Measurements from ENCODE around the gene FGGY.
"Not testable (repeated sequence)": the region's sequence is repeated elsewhere in the genome, so short reads cannot be mapped to it uniquely, and the experiment has no call there.

Gene FGGY

DNA sequence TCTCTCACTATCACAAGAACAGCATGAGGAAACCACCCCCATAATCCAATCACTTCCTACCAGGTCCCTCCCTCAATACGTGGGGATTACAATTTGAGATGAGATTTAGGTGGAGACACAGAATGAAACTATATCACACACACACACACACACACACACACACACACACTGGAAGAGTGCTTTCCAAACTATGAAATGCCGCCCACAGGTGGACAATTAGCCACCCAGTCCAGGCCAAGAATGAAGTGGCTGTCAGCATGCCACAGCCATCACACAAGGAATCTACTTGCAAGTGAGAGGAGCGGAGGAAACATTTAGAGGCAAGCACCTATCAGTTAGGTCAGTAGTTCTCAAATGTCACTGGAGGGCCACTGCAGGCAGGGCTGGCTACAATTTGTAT lies 412.4 kb downstream of the FGGY start:
- no peak overlapping the region for H3K4me3 ChIP-seq (ENCODE audit: insufficient read depth, low read length, poor library complexity, severe bottlenecking)
- no peaks in the 10 kb centered on the region for H3K79me2 ChIP-seq (ENCODE audit: insufficient read depth, low read length)
- no peaks in the 10 kb centered on the region for H3K27me3 ChIP-seq (ENCODE audit: low read length)
- H3K9me3 ChIP-seq (ENCODE audit: insufficient read depth, low read length): no peaks in the 10 kb centered on the region
- no peak overlapping the region for H3K9ac ChIP-seq (ENCODE audit: low read length)
- no peak overlapping the region for H3K27ac ChIP-seq (ENCODE audit: low read depth, low read length)
- H3K4me2 ChIP-seq (ENCODE audit: low read depth, low read length, poor library complexity, severe bottlenecking): no peak overlapping the region
- H3K36me3 ChIP-seq (ENCODE audit: low read length): no peaks in the 10 kb centered on the region
- no peaks in the 10 kb centered on the region for H3F3A ChIP-seq (ENCODE audit: insufficient read depth)
- H3K9me2 ChIP-seq (replicated peaks; ENCODE audit: insufficient read depth, low read length): no peaks in the 10 kb centered on the region
- H2AFZ ChIP-seq (ENCODE audit: low read depth, low read length, severe bottlenecking): no peak overlapping the region
- TF ChIP-seq EZH2phosphoT487 (conservative IDR thresholded peaks at IDR 0.05; ENCODE audit: low read length): no peak
- TF ChIP-seq, protein P1, sequence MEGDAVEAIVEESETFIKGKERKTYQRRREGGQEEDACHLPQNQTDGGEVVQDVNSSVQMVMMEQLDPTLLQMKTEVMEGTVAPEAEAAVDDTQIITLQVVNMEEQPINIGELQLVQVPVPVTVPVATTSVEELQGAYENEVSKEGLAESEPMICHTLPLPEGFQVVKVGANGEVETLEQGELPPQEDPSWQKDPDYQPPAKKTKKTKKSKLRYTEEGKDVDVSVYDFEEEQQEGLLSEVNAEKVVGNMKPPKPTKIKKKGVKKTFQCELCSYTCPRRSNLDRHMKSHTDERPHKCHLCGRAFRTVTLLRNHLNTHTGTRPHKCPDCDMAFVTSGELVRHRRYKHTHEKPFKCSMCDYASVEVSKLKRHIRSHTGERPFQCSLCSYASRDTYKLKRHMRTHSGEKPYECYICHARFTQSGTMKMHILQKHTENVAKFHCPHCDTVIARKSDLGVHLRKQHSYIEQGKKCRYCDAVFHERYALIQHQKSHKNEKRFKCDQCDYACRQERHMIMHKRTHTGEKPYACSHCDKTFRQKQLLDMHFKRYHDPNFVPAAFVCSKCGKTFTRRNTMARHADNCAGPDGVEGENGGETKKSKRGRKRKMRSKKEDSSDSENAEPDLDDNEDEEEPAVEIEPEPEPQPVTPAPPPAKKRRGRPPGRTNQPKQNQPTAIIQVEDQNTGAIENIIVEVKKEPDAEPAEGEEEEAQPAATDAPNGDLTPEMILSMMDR (IDR thresholded peaks at IDR 0.05; ENCODE audit: insufficient read depth, low read length, poor library complexity, severe bottlenecking): no peak
- no peaks in the 10 kb centered on the region for H4K20me1 ChIP-seq (ENCODE audit: low read depth, low read length)

DNA sequence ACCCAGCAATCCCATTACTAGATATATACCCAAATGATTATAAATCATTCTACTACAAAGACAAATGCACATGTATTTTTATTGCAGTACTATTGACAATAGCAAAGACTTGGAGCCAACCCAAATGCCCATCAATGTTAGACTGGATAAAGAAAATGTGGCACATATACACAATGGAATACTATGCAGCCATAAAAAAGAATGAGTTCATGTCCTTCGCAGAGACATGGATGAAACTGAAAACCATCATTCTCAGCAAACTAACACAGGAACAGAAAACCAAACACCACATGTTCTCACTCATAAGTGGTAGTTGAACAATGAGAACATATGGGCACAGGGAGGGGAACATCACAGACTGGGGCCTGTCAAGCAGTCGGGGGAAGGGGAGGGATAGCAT lies 414.0 kb downstream of the FGGY start:
- H3K27me3 ChIP-seq (ENCODE audit: low read length); H3K79me2 ChIP-seq (ENCODE audit: insufficient read depth, low read length); H3K9me3 ChIP-seq (ENCODE audit: insufficient read depth, low read length); H3K4me2 ChIP-seq (ENCODE audit: low read depth, low read length, poor library complexity, severe bottlenecking); H3F3A ChIP-seq (ENCODE audit: insufficient read depth); H3K9me2 ChIP-seq (replicated peaks; ENCODE audit: insufficient read depth, low read length); H3K27ac ChIP-seq (ENCODE audit: low read depth, low read length); H3K9ac ChIP-seq (ENCODE audit: low read length); H2AFZ ChIP-seq (ENCODE audit: low read depth, low read length, severe bottlenecking); H4K20me1 ChIP-seq (ENCODE audit: low read depth, low read length); H3K36me3 ChIP-seq (ENCODE audit: low read length); H3K4me3 ChIP-seq (ENCODE audit: insufficient read depth, low read length, poor library complexity, severe bottlenecking): not testable (repeated sequence)

DNA sequence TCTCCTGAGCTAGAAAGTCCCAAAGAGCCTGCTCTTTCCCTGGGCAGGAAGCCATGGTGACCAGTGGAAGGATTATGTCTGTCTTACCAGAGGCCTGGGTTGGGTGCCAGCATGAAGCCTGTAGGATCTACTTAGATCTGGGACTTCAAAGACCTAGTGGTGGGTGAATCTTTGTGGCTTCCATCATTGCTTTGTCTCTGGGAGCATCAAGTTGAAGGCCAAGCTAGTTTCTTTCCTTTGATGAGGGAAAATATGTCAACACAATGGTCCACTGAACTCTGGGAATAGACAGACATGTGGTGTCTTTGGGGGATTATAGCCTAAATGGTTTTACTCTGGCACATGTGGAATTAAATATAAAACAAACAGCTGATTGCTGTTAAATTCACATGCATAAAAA lies 417.3 kb downstream of the FGGY start:
- Histone ChIP-seq H3K9me3 (ENCODE audit: insufficient read depth, low read length) (no peaks in the 10 kb centered on the region), H3F3A (ENCODE audit: insufficient read depth) (no peaks in the 10 kb centered on the region), H3K36me3 (ENCODE audit: low read length) (no peaks in the 10 kb centered on the region), H3K27ac (ENCODE audit: low read depth, low read length) (no peak overlapping the region), H4K20me1 (ENCODE audit: low read depth, low read length) (no peaks in the 10 kb centered on the region), H3K9me2 (replicated peaks; ENCODE audit: insufficient read depth, low read length) (no peaks in the 10 kb centered on the region), H3K4me2 (ENCODE audit: low read depth, low read length, poor library complexity, severe bottlenecking) (no peak overlapping the region), H3K79me2 (ENCODE audit: insufficient read depth, low read length) (no peaks in the 10 kb centered on the region), H3K4me3 (ENCODE audit: insufficient read depth, low read length, poor library complexity, severe bottlenecking) (no peak overlapping the region), H3K9ac (ENCODE audit: low read length) (no peak overlapping the region), H2AFZ (ENCODE audit: low read depth, low read length, severe bottlenecking) (no peak overlapping the region), H3K27me3 (ENCODE audit: low read length) (no peaks in the 10 kb centered on the region)
- TF ChIP-seq EZH2phosphoT487 (conservative IDR thresholded peaks at IDR 0.05; ENCODE audit: low read length): no peak
- TF ChIP-seq, protein P1 (IDR thresholded peaks at IDR 0.05; ENCODE audit: insufficient read depth, low read length, poor library complexity, severe bottlenecking): no peak

DNA sequence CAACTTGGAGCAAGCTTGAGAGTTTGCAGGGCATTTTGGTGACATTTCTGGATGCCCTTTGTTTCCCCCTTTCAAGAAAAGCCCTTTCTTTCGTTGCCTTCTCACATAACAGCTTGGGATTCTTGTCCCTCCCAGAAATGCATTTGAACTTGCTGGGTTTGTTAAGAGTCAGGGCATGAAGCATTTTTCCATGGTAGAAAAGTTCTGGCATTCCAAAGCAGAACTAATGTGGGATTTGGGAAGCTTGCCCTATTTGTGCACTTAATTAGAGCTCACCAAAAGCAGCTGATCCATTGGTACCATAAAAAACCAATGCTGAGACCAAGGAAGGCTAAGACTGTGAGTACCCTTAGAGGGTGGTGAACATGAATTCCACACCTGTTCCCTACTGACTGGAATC lies 418.1 kb downstream of the FGGY start:
- no peak overlapping the region for H3K27ac ChIP-seq (ENCODE audit: low read depth, low read length)

More for the DNA sequence above, 418.1 kb downstream of the FGGY start:
- Histone ChIP-seq H3K79me2 (ENCODE audit: insufficient read depth, low read length) (no peaks in the 10 kb centered on the region), H3K9me2 (replicated peaks; ENCODE audit: insufficient read depth, low read length) (no peaks in the 10 kb centered on the region), H4K20me1 (ENCODE audit: low read depth, low read length) (no peaks in the 10 kb centered on the region), H3K9ac (ENCODE audit: low read length) (no peak overlapping the region), H3F3A (ENCODE audit: insufficient read depth) (no peaks in the 10 kb centered on the region), H3K4me2 (ENCODE audit: low read depth, low read length, poor library complexity, severe bottlenecking) (no peak overlapping the region), H2AFZ (ENCODE audit: low read depth, low read length, severe bottlenecking) (no peak overlapping the region), H3K27me3 (ENCODE audit: low read length) (no peaks in the 10 kb centered on the region), H3K36me3 (ENCODE audit: low read length) (no peaks in the 10 kb centered on the region), H3K9me3 (ENCODE audit: insufficient read depth, low read length) (no peaks in the 10 kb centered on the region), H3K4me3 (ENCODE audit: insufficient read depth, low read length, poor library complexity, severe bottlenecking) (no peak overlapping the region)
- TF ChIP-seq, protein P1 (IDR thresholded peaks at IDR 0.05; ENCODE audit: insufficient read depth, low read length, poor library complexity, severe bottlenecking): no peak
- no peak for TF ChIP-seq EZH2phosphoT487 (conservative IDR thresholded peaks at IDR 0.05; ENCODE audit: low read length)
